ENCODE measurements around the gene ATAD2B.
A peak's percentile ranks its signal among the peaks of the same experiment; 100 is the strongest.
"Not testable (repeated sequence)": the region's sequence is repeated elsewhere in the genome, so short reads cannot be mapped to it uniquely, and the experiment has no call there.

Gene ATAD2B

GRCh38 chr2:23926750-23927571 lies at the start of gene ATAD2B:
TSS of gene ATAD2B (minus strand) at chr2:23927123. CDS start at chr2:23926770, 353 bp downstream.
- peaks cover 7 to 20% of the 10 kb centered on the region in 2 donors for H3K4me1 ChIP-seq (ENCODE audit: control insufficient read depth in 1 of 2, insufficient read depth in 2 of 2, low read length in 2 of 2)
- no peaks in the 10 kb centered on the region for H3K27me3 ChIP-seq (ENCODE audit: low read depth, low read length)
- peak within 1 kb of the TSS; percentile 79 to 95 for H3K4me3 ChIP-seq (ENCODE audit: low read depth in 1 of 2, low read length in 2 of 2)
- peak within 1 kb of the TSS; percentile 98 for H3K27ac ChIP-seq (ENCODE audit: low read length)
- no peaks in the 10 kb centered on the region for H3K9me3 ChIP-seq (ENCODE audit: control insufficient read depth in 1 of 2, low read length in 2 of 2)
- peaks cover 0 to 18% of the 10 kb centered on the region in 2 donors for H3K36me3 ChIP-seq (ENCODE audit: control insufficient read depth in 1 of 2, insufficient read depth in 2 of 2, low read length in 2 of 2)

GRCh38 chr2:23967846-23968245 lies 40.9 kb upstream of the ATAD2B start:
- H3K4me1 ChIP-seq (ENCODE audit: control insufficient read depth in 1 of 2, insufficient read depth in 2 of 2, low read length in 2 of 2): no peaks in the 10 kb centered on the region
- H3K27ac ChIP-seq (ENCODE audit: low read length): no peak overlapping the region

GRCh38 chr2:23954325-23955014 lies 27.5 kb upstream of the ATAD2B start:
- H3K27me3 ChIP-seq (ENCODE audit: low read depth, low read length): no peaks in the 10 kb centered on the region
- H3K27ac ChIP-seq (ENCODE audit: low read length): no peak overlapping the region
- no peak overlapping the region for H3K4me3 ChIP-seq (ENCODE audit: low read depth in 1 of 2, low read length in 2 of 2)
- no peaks in the 10 kb centered on the region for H3K36me3 ChIP-seq (ENCODE audit: control insufficient read depth in 1 of 2, insufficient read depth in 2 of 2, low read length in 2 of 2)
- H3K9me3 ChIP-seq (ENCODE audit: control insufficient read depth in 1 of 2, low read length in 2 of 2): no peaks in the 10 kb centered on the region
- no peaks in the 10 kb centered on the region for H3K4me1 ChIP-seq (ENCODE audit: control insufficient read depth in 1 of 2, insufficient read depth in 2 of 2, low read length in 2 of 2)

More at GRCh38 chr2:23967846-23968245, 40.9 kb upstream of the ATAD2B start:
- Histone ChIP-seq H3K36me3 (ENCODE audit: control insufficient read depth in 1 of 2, insufficient read depth in 2 of 2, low read length in 2 of 2) (no peaks in the 10 kb centered on the region), H3K4me3 (ENCODE audit: low read depth in 1 of 2, low read length in 2 of 2) (no peak overlapping the region), H3K9me3 (ENCODE audit: control insufficient read depth in 1 of 2, low read length in 2 of 2) (no peaks in the 10 kb centered on the region), H3K27me3 (ENCODE audit: low read depth, low read length) (no peaks in the 10 kb centered on the region)

- no peaks in the 10 kb centered on the region for H3K27me3 ChIP-seq (ENCODE audit: low read depth, low read length)
- no peaks in the 10 kb centered on the region for H3K4me1 ChIP-seq (ENCODE audit: control insufficient read depth in 1 of 2, insufficient read depth in 2 of 2, low read length in 2 of 2)
- H3K4me3 ChIP-seq (ENCODE audit: low read depth in 1 of 2, low read length in 2 of 2): no peak overlapping the region
These were observed 26.7 kb upstream of the ATAD2B start for GRCh38 chr2:23953625-23954024.

GRCh38 chr2:23952558-23952957 lies 25.6 kb upstream of the ATAD2B start:
- H3K27ac ChIP-seq (ENCODE audit: low read length); H3K36me3 ChIP-seq (ENCODE audit: control insufficient read depth in 1 of 2, insufficient read depth in 2 of 2, low read length in 2 of 2); H3K9me3 ChIP-seq (ENCODE audit: control insufficient read depth in 1 of 2, low read length in 2 of 2); H3K27me3 ChIP-seq (ENCODE audit: low read depth, low read length); H3K4me1 ChIP-seq (ENCODE audit: control insufficient read depth in 1 of 2, insufficient read depth in 2 of 2, low read length in 2 of 2); H3K4me3 ChIP-seq (ENCODE audit: low read depth in 1 of 2, low read length in 2 of 2): not testable (repeated sequence)

More at GRCh38 chr2:23953625-23954024, 26.7 kb upstream of the ATAD2B start:
- no peak overlapping the region for H3K27ac ChIP-seq (ENCODE audit: low read length)
- no peaks in the 10 kb centered on the region for H3K36me3 ChIP-seq (ENCODE audit: control insufficient read depth in 1 of 2, insufficient read depth in 2 of 2, low read length in 2 of 2)
- H3K9me3 ChIP-seq (ENCODE audit: control insufficient read depth in 1 of 2, low read length in 2 of 2): no peaks in the 10 kb centered on the region

- no peaks in the 10 kb centered on the region for H3K9me3 ChIP-seq (ENCODE audit: control insufficient read depth in 1 of 2, low read length in 2 of 2)
- H3K4me3 ChIP-seq (ENCODE audit: low read depth in 1 of 2, low read length in 2 of 2): no peak overlapping the region
- H3K27ac ChIP-seq (ENCODE audit: low read length): no peak overlapping the region
- H3K4me1 ChIP-seq (ENCODE audit: control insufficient read depth in 1 of 2, insufficient read depth in 2 of 2, low read length in 2 of 2): peaks cover 0 to under 1% of the 10 kb centered on the region in 2 donors
- no peaks in the 10 kb centered on the region for H3K36me3 ChIP-seq (ENCODE audit: control insufficient read depth in 1 of 2, insufficient read depth in 2 of 2, low read length in 2 of 2)
- no peaks in the 10 kb centered on the region for H3K27me3 ChIP-seq (ENCODE audit: low read depth, low read length)
These were observed 20.4 kb upstream of the ATAD2B start for GRCh38 chr2:23947350-23947749.

- Histone ChIP-seq H3K36me3 (ENCODE audit: control insufficient read depth in 1 of 2, insufficient read depth in 2 of 2, low read length in 2 of 2) (no peaks in the 10 kb centered on the region), H3K27ac (ENCODE audit: low read length) (no peak overlapping the region), H3K9me3 (ENCODE audit: control insufficient read depth in 1 of 2, low read length in 2 of 2) (no peaks in the 10 kb centered on the region), H3K27me3 (ENCODE audit: low read depth, low read length) (no peaks in the 10 kb centered on the region), H3K4me3 (ENCODE audit: low read depth in 1 of 2, low read length in 2 of 2) (no peak overlapping the region), H3K4me1 (ENCODE audit: control insufficient read depth in 1 of 2, insufficient read depth in 2 of 2, low read length in 2 of 2) (peaks cover 0 to 12% of the 10 kb centered on the region in 2 donors)
These were observed 18.1 kb upstream of the ATAD2B start for GRCh38 chr2:23944976-23945375.

GRCh38 chr2:23944527-23944926 lies 17.6 kb upstream of the ATAD2B start:
- Histone ChIP-seq H3K9me3 (ENCODE audit: control insufficient read depth in 1 of 2, low read length in 2 of 2) (no peaks in the 10 kb centered on the region), H3K36me3 (ENCODE audit: control insufficient read depth in 1 of 2, insufficient read depth in 2 of 2, low read length in 2 of 2) (no peaks in the 10 kb centered on the region), H3K27me3 (ENCODE audit: low read depth, low read length) (no peaks in the 10 kb centered on the region), H3K27ac (ENCODE audit: low read length) (no peak overlapping the region), H3K4me1 (ENCODE audit: control insufficient read depth in 1 of 2, insufficient read depth in 2 of 2, low read length in 2 of 2) (peaks cover 0 to 13% of the 10 kb centered on the region in 2 donors), H3K4me3 (ENCODE audit: low read depth in 1 of 2, low read length in 2 of 2) (no peak overlapping the region)

- no peak overlapping the region for H3K4me3 ChIP-seq (ENCODE audit: low read depth in 1 of 2, low read length in 2 of 2)
- no peaks in the 10 kb centered on the region for H3K9me3 ChIP-seq (ENCODE audit: control insufficient read depth in 1 of 2, low read length in 2 of 2)
- H3K27ac ChIP-seq (ENCODE audit: low read length): no peak overlapping the region
- H3K27me3 ChIP-seq (ENCODE audit: low read depth, low read length): no peaks in the 10 kb centered on the region
- H3K4me1 ChIP-seq (ENCODE audit: control insufficient read depth in 1 of 2, insufficient read depth in 2 of 2, low read length in 2 of 2): peaks cover 0 to 19% of the 10 kb centered on the region in 2 donors
- H3K36me3 ChIP-seq (ENCODE audit: control insufficient read depth in 1 of 2, insufficient read depth in 2 of 2, low read length in 2 of 2): no peaks in the 10 kb centered on the region
These were observed 16.7 kb upstream of the ATAD2B start for GRCh38 chr2:23943666-23944065.

- H3K4me3 ChIP-seq (ENCODE audit: low read depth in 1 of 2, low read length in 2 of 2): no peak overlapping the region
- no peaks in the 10 kb centered on the region for H3K27me3 ChIP-seq (ENCODE audit: low read depth, low read length)
- peaks cover 0 to 19% of the 10 kb centered on the region in 2 donors for H3K4me1 ChIP-seq (ENCODE audit: control insufficient read depth in 1 of 2, insufficient read depth in 2 of 2, low read length in 2 of 2)
- no peaks in the 10 kb centered on the region for H3K36me3 ChIP-seq (ENCODE audit: control insufficient read depth in 1 of 2, insufficient read depth in 2 of 2, low read length in 2 of 2)
- H3K9me3 ChIP-seq (ENCODE audit: control insufficient read depth in 1 of 2, low read length in 2 of 2): no peaks in the 10 kb centered on the region
- no peak overlapping the region for H3K27ac ChIP-seq (ENCODE audit: low read length)
These were observed 14.7 kb upstream of the ATAD2B start for GRCh38 chr2:23941644-23942043.

GRCh38 chr2:23940718-23941620 lies 14.0 kb upstream of the ATAD2B start:
- Histone ChIP-seq H3K27me3 (ENCODE audit: low read depth, low read length) (no peaks in the 10 kb centered on the region), H3K27ac (ENCODE audit: low read length) (peak overlapping the region; percentile 74), H3K9me3 (ENCODE audit: control insufficient read depth in 1 of 2, low read length in 2 of 2) (no peaks in the 10 kb centered on the region), H3K4me3 (ENCODE audit: low read depth in 1 of 2, low read length in 2 of 2) (peak overlapping the region; percentile 64 to 92), H3K36me3 (ENCODE audit: control insufficient read depth in 1 of 2, insufficient read depth in 2 of 2, low read length in 2 of 2) (no peaks in the 10 kb centered on the region), H3K4me1 (ENCODE audit: control insufficient read depth in 1 of 2, insufficient read depth in 2 of 2, low read length in 2 of 2) (peaks cover 0 to 19% of the 10 kb centered on the region in 2 donors)

All from muscle layer of duodenum (tissue), 2 donors.